ENCODE data around the gene RAB27B.

DNA sequence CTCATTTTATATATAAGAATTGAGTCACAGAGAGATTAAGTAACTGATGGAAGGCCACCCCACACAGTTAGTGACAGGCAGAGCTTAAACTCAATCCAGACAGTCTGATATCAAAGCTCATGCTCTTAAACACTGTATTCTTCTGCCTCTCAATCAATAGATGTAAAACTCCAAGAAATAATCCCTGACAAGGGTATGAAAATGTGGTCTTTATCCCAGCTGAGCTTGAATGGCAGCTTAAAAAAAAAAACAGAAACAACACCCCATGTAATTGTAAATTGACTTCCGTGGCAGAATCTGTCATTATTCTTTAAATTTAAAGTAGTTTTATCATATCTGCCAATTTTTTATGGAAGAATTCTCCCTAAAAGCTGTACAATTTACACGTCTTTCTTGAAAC is 60.1 kb downstream of the RAB27B start:
- TF ChIP-seq, protein P1, sequence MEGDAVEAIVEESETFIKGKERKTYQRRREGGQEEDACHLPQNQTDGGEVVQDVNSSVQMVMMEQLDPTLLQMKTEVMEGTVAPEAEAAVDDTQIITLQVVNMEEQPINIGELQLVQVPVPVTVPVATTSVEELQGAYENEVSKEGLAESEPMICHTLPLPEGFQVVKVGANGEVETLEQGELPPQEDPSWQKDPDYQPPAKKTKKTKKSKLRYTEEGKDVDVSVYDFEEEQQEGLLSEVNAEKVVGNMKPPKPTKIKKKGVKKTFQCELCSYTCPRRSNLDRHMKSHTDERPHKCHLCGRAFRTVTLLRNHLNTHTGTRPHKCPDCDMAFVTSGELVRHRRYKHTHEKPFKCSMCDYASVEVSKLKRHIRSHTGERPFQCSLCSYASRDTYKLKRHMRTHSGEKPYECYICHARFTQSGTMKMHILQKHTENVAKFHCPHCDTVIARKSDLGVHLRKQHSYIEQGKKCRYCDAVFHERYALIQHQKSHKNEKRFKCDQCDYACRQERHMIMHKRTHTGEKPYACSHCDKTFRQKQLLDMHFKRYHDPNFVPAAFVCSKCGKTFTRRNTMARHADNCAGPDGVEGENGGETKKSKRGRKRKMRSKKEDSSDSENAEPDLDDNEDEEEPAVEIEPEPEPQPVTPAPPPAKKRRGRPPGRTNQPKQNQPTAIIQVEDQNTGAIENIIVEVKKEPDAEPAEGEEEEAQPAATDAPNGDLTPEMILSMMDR (IDR thresholded peaks at IDR 0.05 in 8 of 11, conservative IDR thresholded peaks at IDR 0.05 in 3 of 11): no peak
- TF ChIP-seq POLR2A (IDR thresholded peaks at IDR 0.05) (no peak), POLR2AphosphoS5 (IDR thresholded peaks at IDR 0.05) (no peak)
